ENCODE measurements around the gene AP2A2.

- TF ChIP-seq CTCF (IDR thresholded peaks at IDR 0.05) (no peak), POLR2AphosphoS5 (IDR thresholded peaks at IDR 0.05) (no peak), POLR2A (IDR thresholded peaks at IDR 0.05) (no peak)
Observed at GRCh38 chr11:1018091-1018490, 92.4 kb downstream of the AP2A2 start.

All from prostate gland (tissue), 2 donors.